Tibial nerve (tissue), 3 donors: ENCODE data around the gene KRT5.

Experiments
- POLR2A ChIP-seq, 2 donors: fragments of 450-650 bp; IDR thresholded peaks; one replicate each; pipeline ENCODE4 v1.6.1; 2017; ENCODE audit warnings: antibody characterized with exemption in 2 of 2, mild to moderate bottlenecking in 2 of 2, moderate library complexity in 2 of 2
- TF ChIP-seq, protein P1 (sequence below), 5 experiments: fragments of 200-600 bp in 3 of 5; fragments of 450-650 bp in 2 of 5; sonication (generic) in 3 of 5; IDR thresholded peaks; one replicate each; pipeline ENCODE4 v1.5.1; 2016 to 2019; ENCODE audit warnings: antibody characterized with exemption in 5 of 5, mild to moderate bottlenecking in 3 of 5, moderate library complexity in 2 of 5

DNA sequence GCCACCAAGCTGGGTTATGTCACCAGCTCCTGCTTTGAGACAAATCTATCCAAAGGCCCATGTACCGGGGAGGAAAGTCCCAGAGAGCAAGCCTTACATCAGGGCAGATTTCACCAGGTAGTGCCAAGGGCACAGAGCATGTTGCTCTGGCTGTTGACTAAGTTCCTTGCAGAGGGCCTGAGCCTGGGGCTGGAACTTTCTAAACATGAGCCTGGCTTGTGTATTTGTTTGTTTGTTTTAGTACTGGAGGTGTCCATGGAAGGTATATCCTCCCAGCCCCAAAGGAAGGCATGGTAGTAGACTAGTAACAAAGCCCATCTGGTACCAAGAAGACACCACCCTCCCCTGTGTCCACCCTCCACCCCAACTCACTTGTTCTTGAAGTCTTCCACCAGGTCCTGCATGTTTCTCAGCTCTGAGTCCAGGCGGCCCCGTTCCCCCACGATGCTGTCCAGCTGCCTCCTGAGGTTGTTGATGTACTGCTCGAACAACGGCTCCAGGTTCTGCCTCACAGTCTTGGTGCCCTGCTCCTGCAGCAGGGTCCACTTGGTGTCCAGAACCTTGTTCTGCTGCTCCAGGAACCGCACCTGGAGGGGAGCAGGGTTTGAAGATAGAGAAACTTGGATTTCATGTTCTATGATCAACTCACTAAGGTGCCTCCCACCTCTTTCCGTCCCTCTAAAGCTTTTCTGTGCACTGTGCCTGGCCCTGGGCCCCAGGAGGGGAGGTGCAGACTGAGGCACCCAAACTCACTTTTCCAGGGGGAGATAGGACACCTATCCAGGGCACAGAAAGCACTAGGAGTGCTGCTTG is 1.4 kb downstream of the KRT5 start:
- TF ChIP-seq, protein P1, sequence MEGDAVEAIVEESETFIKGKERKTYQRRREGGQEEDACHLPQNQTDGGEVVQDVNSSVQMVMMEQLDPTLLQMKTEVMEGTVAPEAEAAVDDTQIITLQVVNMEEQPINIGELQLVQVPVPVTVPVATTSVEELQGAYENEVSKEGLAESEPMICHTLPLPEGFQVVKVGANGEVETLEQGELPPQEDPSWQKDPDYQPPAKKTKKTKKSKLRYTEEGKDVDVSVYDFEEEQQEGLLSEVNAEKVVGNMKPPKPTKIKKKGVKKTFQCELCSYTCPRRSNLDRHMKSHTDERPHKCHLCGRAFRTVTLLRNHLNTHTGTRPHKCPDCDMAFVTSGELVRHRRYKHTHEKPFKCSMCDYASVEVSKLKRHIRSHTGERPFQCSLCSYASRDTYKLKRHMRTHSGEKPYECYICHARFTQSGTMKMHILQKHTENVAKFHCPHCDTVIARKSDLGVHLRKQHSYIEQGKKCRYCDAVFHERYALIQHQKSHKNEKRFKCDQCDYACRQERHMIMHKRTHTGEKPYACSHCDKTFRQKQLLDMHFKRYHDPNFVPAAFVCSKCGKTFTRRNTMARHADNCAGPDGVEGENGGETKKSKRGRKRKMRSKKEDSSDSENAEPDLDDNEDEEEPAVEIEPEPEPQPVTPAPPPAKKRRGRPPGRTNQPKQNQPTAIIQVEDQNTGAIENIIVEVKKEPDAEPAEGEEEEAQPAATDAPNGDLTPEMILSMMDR (IDR thresholded peaks at IDR 0.05): no peak
- no peak for TF ChIP-seq POLR2A (IDR thresholded peaks at IDR 0.05)
